HEK293 (cell line): ENCODE data around the gene GPR15.
A peak's percentile ranks its signal among the peaks of the same experiment; 100 is the strongest.

Experiments
- AEBP2 ChIP-seq: fragments of 450-650 bp; formaldehyde crosslinking; IDR thresholded peaks from 2 replicates; pipeline ENCODE4 v1.5.1; 2016; ENCODE audit warnings: missing biosample characterization, missing genetic modification characterization, borderline replicate concordance
- EGR2 ChIP-seq: fragments of 450-650 bp; formaldehyde crosslinking; IDR thresholded peaks from 2 replicates; pipeline ENCODE4 v1.5.1; 2016; ENCODE audit warnings: low read depth, missing biosample characterization, missing genetic modification characterization
- ELK4 ChIP-seq: IDR thresholded peaks from 2 replicates; pipeline ENCODE4 v1.6.1; 2011; ENCODE audit warnings: mild to moderate bottlenecking, low read depth, low read length, borderline replicate concordance
- KLF1 ChIP-seq: fragments of 450-650 bp; formaldehyde crosslinking; IDR thresholded peaks from 2 replicates; pipeline ENCODE4 v1.5.1; 2016; ENCODE audit warnings: missing biosample characterization, missing genetic modification characterization
- KLF7 ChIP-seq: fragments of 450-650 bp; formaldehyde crosslinking; IDR thresholded peaks from 2 replicates; pipeline ENCODE4 v1.5.1; 2016; ENCODE audit warnings: missing biosample characterization, missing genetic modification characterization, borderline replicate concordance
- MZF1 ChIP-seq: fragments of 450-650 bp; formaldehyde crosslinking; IDR thresholded peaks from 2 replicates; pipeline ENCODE4 v1.5.1; 2017; ENCODE audit warnings: missing biosample characterization, missing genetic modification characterization, borderline replicate concordance
- PBX3 ChIP-seq: sonication (generic); formaldehyde crosslinking; IDR thresholded peaks from 2 replicates; pipeline ENCODE4 v1.8.1; 2022; ENCODE audit warnings: mild to moderate bottlenecking, moderate library complexity, missing genetic modification reagents
- PRDM4 ChIP-seq: fragments of 450-650 bp; formaldehyde crosslinking; IDR thresholded peaks from 2 replicates; pipeline ENCODE4 v1.5.1; 2017; ENCODE audit warnings: missing biosample characterization, missing genetic modification characterization
- RBAK ChIP-seq: fragments of 450-650 bp; formaldehyde crosslinking; IDR thresholded peaks from 2 replicates; pipeline ENCODE4 v1.5.1; 2016; ENCODE audit warnings: missing biosample characterization, missing genetic modification characterization
- SP7 ChIP-seq: fragments of 450-650 bp; formaldehyde crosslinking; IDR thresholded peaks from 2 replicates; pipeline ENCODE4 v1.5.1; 2016; ENCODE audit warnings: missing biosample characterization, missing genetic modification characterization
- ZBTB8A ChIP-seq: fragments of 450-650 bp; formaldehyde crosslinking; IDR thresholded peaks from 2 replicates; pipeline ENCODE4 v1.5.1; 2016; ENCODE audit warnings: missing biosample characterization, missing genetic modification characterization
- ZNF133 ChIP-seq: fragments of 450-650 bp; formaldehyde crosslinking; IDR thresholded peaks from 2 replicates; pipeline ENCODE4 v1.5.1; 2016; ENCODE audit warnings: missing biosample characterization, missing genetic modification characterization
- ZNF2 ChIP-seq: fragments of 450-650 bp; formaldehyde crosslinking; IDR thresholded peaks from 2 replicates; pipeline ENCODE4 v1.5.1; 2016; ENCODE audit warnings: missing biosample characterization, missing genetic modification characterization
- ZNF292 ChIP-seq: fragments of 450-650 bp; formaldehyde crosslinking; IDR thresholded peaks from 2 replicates; pipeline ENCODE4 v1.5.1; 2016; ENCODE audit warnings: low read depth, missing biosample characterization, missing genetic modification characterization, borderline replicate concordance
- ZNF394 ChIP-seq: fragments of 450-650 bp; formaldehyde crosslinking; IDR thresholded peaks from 2 replicates; pipeline ENCODE4 v1.5.1; 2016; ENCODE audit warnings: missing biosample characterization, missing genetic modification characterization, mild to moderate bottlenecking, moderate library complexity, borderline replicate concordance
- ZNF433 ChIP-seq: fragments of 450-650 bp; formaldehyde crosslinking; IDR thresholded peaks from 2 replicates; pipeline ENCODE4 v1.5.1; 2016; ENCODE audit warnings: missing biosample characterization, missing genetic modification characterization, low read depth
- ZNF510 ChIP-seq: fragments of 450-650 bp; formaldehyde crosslinking; IDR thresholded peaks from 2 replicates; pipeline ENCODE4 v1.5.1; 2018; ENCODE audit warnings: mild to moderate bottlenecking, missing genetic modification characterization, missing biosample characterization; ENCODE audit not compliant: insufficient replicate concordance
- ZNF561 ChIP-seq: fragments of 450-650 bp; IDR thresholded peaks from 2 replicates; pipeline ENCODE4 v1.5.1; 2018; ENCODE audit warnings: missing biosample characterization, missing genetic modification characterization, borderline replicate concordance
- ZNF580 ChIP-seq: fragments of 450-650 bp; formaldehyde crosslinking; IDR thresholded peaks from 2 replicates; pipeline ENCODE4 v1.5.1; 2016; ENCODE audit warnings: missing biosample characterization, missing genetic modification characterization
- ZNF658 ChIP-seq: fragments of 450-650 bp; formaldehyde crosslinking; IDR thresholded peaks from 2 replicates; pipeline ENCODE4; 2016; ENCODE audit warnings: missing biosample characterization, missing genetic modification characterization
- ZNF670 ChIP-seq: fragments of 450-650 bp; formaldehyde crosslinking; IDR thresholded peaks from 2 replicates; pipeline ENCODE4 v1.5.1; 2016; ENCODE audit warnings: missing biosample characterization, missing genetic modification characterization, low read depth
- ZNF704 ChIP-seq: fragments of 450-650 bp; formaldehyde crosslinking; IDR thresholded peaks from 2 replicates; pipeline ENCODE4 v1.5.1; 2016; ENCODE audit warnings: missing biosample characterization, missing genetic modification characterization
- ZSCAN18 ChIP-seq: fragments of 450-650 bp; formaldehyde crosslinking; IDR thresholded peaks from 2 replicates; pipeline ENCODE4 v1.5.1; 2016; ENCODE audit warnings: missing biosample characterization, missing genetic modification characterization
- TF ChIP-seq, protein P1 (sequence below): fragments of 450-650 bp; formaldehyde crosslinking; IDR thresholded peaks from 2 replicates; pipeline ENCODE4 v1.5.1; 2016; ENCODE audit warnings: missing biosample characterization, missing genetic modification characterization
- TF ChIP-seq, protein P2 (sequence below): fragments of 450-650 bp; formaldehyde crosslinking; IDR thresholded peaks from 2 replicates; pipeline ENCODE4 v1.5.1; 2016; ENCODE audit warnings: missing biosample characterization, missing genetic modification characterization

The GPR15 gene

GRCh38 chr3:98565237-98565643 is 33.5 kb downstream of the GPR15 start (continued):
- no peak for TF ChIP-seq PBX3 (CRISPR knock-in tag)
- TF ChIP-seq, protein P1, sequence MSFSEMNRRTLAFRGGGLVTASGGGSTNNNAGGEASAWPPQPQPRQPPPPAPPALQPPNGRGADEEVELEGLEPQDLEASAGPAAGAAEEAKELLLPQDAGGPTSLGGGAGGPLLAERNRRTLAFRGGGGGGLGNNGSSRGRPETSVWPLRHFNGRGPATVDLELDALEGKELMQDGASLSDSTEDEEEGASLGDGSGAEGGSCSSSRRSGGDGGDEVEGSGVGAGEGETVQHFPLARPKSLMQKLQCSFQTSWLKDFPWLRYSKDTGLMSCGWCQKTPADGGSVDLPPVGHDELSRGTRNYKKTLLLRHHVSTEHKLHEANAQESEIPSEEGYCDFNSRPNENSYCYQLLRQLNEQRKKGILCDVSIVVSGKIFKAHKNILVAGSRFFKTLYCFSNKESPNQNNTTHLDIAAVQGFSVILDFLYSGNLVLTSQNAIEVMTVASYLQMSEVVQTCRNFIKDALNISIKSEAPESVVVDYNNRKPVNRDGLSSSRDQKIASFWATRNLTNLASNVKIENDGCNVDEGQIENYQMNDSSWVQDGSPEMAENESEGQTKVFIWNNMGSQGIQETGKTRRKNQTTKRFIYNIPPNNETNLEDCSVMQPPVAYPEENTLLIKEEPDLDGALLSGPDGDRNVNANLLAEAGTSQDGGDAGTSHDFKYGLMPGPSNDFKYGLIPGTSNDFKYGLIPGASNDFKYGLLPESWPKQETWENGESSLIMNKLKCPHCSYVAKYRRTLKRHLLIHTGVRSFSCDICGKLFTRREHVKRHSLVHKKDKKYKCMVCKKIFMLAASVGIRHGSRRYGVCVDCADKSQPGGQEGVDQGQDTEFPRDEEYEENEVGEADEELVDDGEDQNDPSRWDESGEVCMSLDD (tag by site-specific recombination) = no peak
- no peak for TF ChIP-seq ZNF133 (tag by site-specific recombination)
- TF ChIP-seq EGR2 (tag by site-specific recombination) = no peak
- no peak for TF ChIP-seq ZNF670 (tag by site-specific recombination)
- TF ChIP-seq ZNF704 (tag by site-specific recombination) = no peak
- TF ChIP-seq PRDM4 = peak; percentile 60; the same call in 1 of the 2 replicates
- TF ChIP-seq ZNF510 (tag by site-specific recombination) = no peak
- no peak for TF ChIP-seq ZNF394
- TF ChIP-seq ZNF433 = no peak
- TF ChIP-seq, protein P2, sequence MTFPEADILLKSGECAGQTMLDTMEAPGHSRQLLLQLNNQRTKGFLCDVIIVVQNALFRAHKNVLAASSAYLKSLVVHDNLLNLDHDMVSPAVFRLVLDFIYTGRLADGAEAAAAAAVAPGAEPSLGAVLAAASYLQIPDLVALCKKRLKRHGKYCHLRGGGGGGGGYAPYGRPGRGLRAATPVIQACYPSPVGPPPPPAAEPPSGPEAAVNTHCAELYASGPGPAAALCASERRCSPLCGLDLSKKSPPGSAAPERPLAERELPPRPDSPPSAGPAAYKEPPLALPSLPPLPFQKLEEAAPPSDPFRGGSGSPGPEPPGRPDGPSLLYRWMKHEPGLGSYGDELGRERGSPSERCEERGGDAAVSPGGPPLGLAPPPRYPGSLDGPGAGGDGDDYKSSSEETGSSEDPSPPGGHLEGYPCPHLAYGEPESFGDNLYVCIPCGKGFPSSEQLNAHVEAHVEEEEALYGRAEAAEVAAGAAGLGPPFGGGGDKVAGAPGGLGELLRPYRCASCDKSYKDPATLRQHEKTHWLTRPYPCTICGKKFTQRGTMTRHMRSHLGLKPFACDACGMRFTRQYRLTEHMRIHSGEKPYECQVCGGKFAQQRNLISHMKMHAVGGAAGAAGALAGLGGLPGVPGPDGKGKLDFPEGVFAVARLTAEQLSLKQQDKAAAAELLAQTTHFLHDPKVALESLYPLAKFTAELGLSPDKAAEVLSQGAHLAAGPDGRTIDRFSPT = peak; percentile 55; the same call in 1 of the 2 replicates
- TF ChIP-seq RBAK (tag by site-specific recombination) = no peak
- no peak for TF ChIP-seq AEBP2 (tag by site-specific recombination)
- TF ChIP-seq ZBTB8A (tag by site-specific recombination) = no peak
- no peak for TF ChIP-seq KLF1 (tag by site-specific recombination)
- no peak for TF ChIP-seq ZSCAN18 (tag by site-specific recombination)
- no peak for TF ChIP-seq ZNF2 (tag by site-specific recombination)
- no peak for TF ChIP-seq ZNF658 (tag by site-specific recombination)
- peak; percentile 58; the same call in 1 of the 2 replicates for TF ChIP-seq ZNF580 (tag by site-specific recombination)
- no peak for TF ChIP-seq MZF1 (tag by site-specific recombination)
- peak; percentile 39; the same call in 1 of the 2 replicates for TF ChIP-seq SP7
- TF ChIP-seq KLF7 = no peak
- TF ChIP-seq ELK4 = no peak
- TF ChIP-seq ZNF561 (tag by site-specific recombination) = no peak
- no peak for TF ChIP-seq ZNF292 (tag by site-specific recombination)
